H9 (cell line): ENCODE measurements around the gene PDE6H. TPM values are rescaled to one million over a fixed set of nuclear protein-coding genes. Genes with fewer than 3 reads are reported as not detected.

Experiments used
- DNase-seq: peaks from one replicate; pipeline ENCODE4 v3.0.0-alpha.2; 2017
- H2AFZ ChIP-seq: one replicate; pipeline ENCODE4 v1.6.1; 2013; ENCODE audit warnings: mild to moderate bottlenecking, low read length, control low read depth, moderate library complexity
- H2AK5ac ChIP-seq: 2 replicates; pipeline ENCODE4 v1.6.1; 2013; ENCODE audit warnings: low read length, control low read depth, mixed read lengths; ENCODE audit not compliant: insufficient read length
- H2BK120ac ChIP-seq: one replicate; pipeline ENCODE4 v1.6.1; 2013; ENCODE audit warnings: low read depth, mild to moderate bottlenecking, low read length, control low read depth, inconsistent platforms; ENCODE audit not compliant: poor library complexity, severe bottlenecking
- H2BK12ac ChIP-seq: 2 replicates; pipeline ENCODE4 v1.6.1; 2013; ENCODE audit warnings: low read length, control low read depth, mixed read lengths, low read depth; ENCODE audit not compliant: insufficient read length
- H2BK15ac ChIP-seq: 2 replicates; pipeline ENCODE4 v1.6.1; 2013; ENCODE audit warnings: low read depth, low read length, control low read depth
- H2BK20ac ChIP-seq: one replicate; pipeline ENCODE4 v1.6.1; 2013; ENCODE audit warnings: low read depth, mild to moderate bottlenecking, low read length, control low read depth, inconsistent platforms; ENCODE audit not compliant: poor library complexity, severe bottlenecking
- H2BK5ac ChIP-seq: 2 replicates; pipeline ENCODE4 v1.6.1; 2013; ENCODE audit warnings: low read length, control low read depth, mixed read lengths; ENCODE audit not compliant: insufficient read length
- H3K14ac ChIP-seq: 2 replicates; pipeline ENCODE4 v1.6.1; 2013; ENCODE audit warnings: low read length, control low read depth; ENCODE audit not compliant: insufficient read depth
- H3K18ac ChIP-seq: 2 replicates; pipeline ENCODE4 v1.6.1; 2013; ENCODE audit warnings: low read depth, mild to moderate bottlenecking, mixed read lengths, low read length, control low read depth; ENCODE audit not compliant: insufficient read length
- H3K23ac ChIP-seq: 2 replicates; pipeline ENCODE4 v1.6.1; 2013; ENCODE audit warnings: low read length, control low read depth, mixed read lengths, low read depth; ENCODE audit not compliant: insufficient read length
- H3K23me2 ChIP-seq: 2 replicates; pipeline ENCODE4 v1.6.1; 2013; ENCODE audit warnings: low read depth, mild to moderate bottlenecking, mixed read lengths, low read length, control low read depth; ENCODE audit not compliant: insufficient read length, poor library complexity, severe bottlenecking
- H3K27ac ChIP-seq: 2 replicates; pipeline ENCODE4 v1.5.1; 2013; ENCODE audit warnings: low read length, control low read depth, mixed read lengths, low read depth; ENCODE audit not compliant: insufficient read length
- H3K27me3 ChIP-seq: 2 replicates; pipeline ENCODE4 v1.6.1; 2013; ENCODE audit warnings: low read length, control low read depth, inconsistent platforms; ENCODE audit not compliant: insufficient read depth
- H3K4ac ChIP-seq: 2 replicates; pipeline ENCODE4 v1.6.1; 2013; ENCODE audit warnings: low read depth, mild to moderate bottlenecking, control low read depth, inconsistent platforms, low read length, moderate library complexity
- H3K4me1 ChIP-seq: 2 replicates; pipeline ENCODE4 v1.6.1; 2013; ENCODE audit warnings: low read length, control low read depth, inconsistent platforms; ENCODE audit not compliant: insufficient read depth
- H3K4me2 ChIP-seq: 2 replicates; pipeline ENCODE4 v1.6.1; 2013; ENCODE audit warnings: low read length, control low read depth, mixed read lengths; ENCODE audit not compliant: insufficient read length, insufficient read depth
- H3K56ac ChIP-seq: 2 replicates; pipeline ENCODE4 v1.6.1; 2013; ENCODE audit warnings: low read depth, mild to moderate bottlenecking, mixed read lengths, low read length, control low read depth; ENCODE audit not compliant: insufficient read length
- H3K79me1 ChIP-seq: 2 replicates; pipeline ENCODE4 v1.6.1; 2013; ENCODE audit warnings: low read depth, mild to moderate bottlenecking, moderate library complexity, low read length, control low read depth, inconsistent platforms; ENCODE audit not compliant: insufficient read depth, poor library complexity, severe bottlenecking
- H3K79me2 ChIP-seq: 2 replicates; pipeline ENCODE4 v1.6.1; 2013; ENCODE audit warnings: low read length, control low read depth, inconsistent platforms; ENCODE audit not compliant: insufficient read depth
- H3K9ac ChIP-seq: 2 replicates; pipeline ENCODE4 v1.6.1; 2013; ENCODE audit warnings: low read length, control low read depth, mixed read lengths; ENCODE audit not compliant: insufficient read length; ENCODE audit errors: extremely low read depth
- H3K9me3 ChIP-seq: one replicate; pipeline ENCODE4 v1.6.1; 2013; ENCODE audit warnings: low read depth, low read length, inconsistent platforms; ENCODE audit not compliant: control insufficient read depth
- H3T11ph ChIP-seq: one replicate; pipeline ENCODE4 v1.6.1; 2013; ENCODE audit warnings: mild to moderate bottlenecking, low read length, control low read depth, inconsistent platforms
- H4K20me1 ChIP-seq: one replicate; pipeline ENCODE4 v1.6.1; 2013; ENCODE audit not compliant: control insufficient read depth, insufficient read length, insufficient read depth
- H4K5ac ChIP-seq: 2 replicates; pipeline ENCODE4 v1.6.1; 2013; ENCODE audit warnings: low read depth, mild to moderate bottlenecking, mixed read lengths, low read length, control low read depth; ENCODE audit not compliant: insufficient read length
- H4K8ac ChIP-seq: replicated peaks from 2 replicates; pipeline ENCODE4 v1.6.1; 2013; ENCODE audit warnings: low read length, control low read depth, mixed read lengths, low read depth; ENCODE audit not compliant: insufficient read length
- H4K91ac ChIP-seq: 2 replicates; pipeline ENCODE4 v1.6.1; 2013; ENCODE audit warnings: low read depth, mild to moderate bottlenecking, moderate library complexity, mixed read lengths, low read length, control low read depth; ENCODE audit not compliant: insufficient read length
- H3K27ac Mint-ChIP-seq, 3 experiments: 2 replicates in 2 of 3; 3 replicates in 1 of 3; pipeline ENCODE4 v1.8.0; 2020 to 2021; ENCODE audit warnings: mixed read lengths in 3 of 3, mild to moderate bottlenecking in 1 of 3, moderate library complexity in 1 of 3
- H3K27me3 Mint-ChIP-seq: 2 replicates; pipeline ENCODE4 v1.8.0; 2021; ENCODE audit warnings: low read depth, mild to moderate bottlenecking, moderate library complexity, mixed read lengths
- H3K36me3 Mint-ChIP-seq, 3 experiments: 2 replicates in 2 of 3; 3 replicates in 1 of 3; pipeline ENCODE4 v1.8.0; 2020 to 2021; ENCODE audit warnings: low read depth in 3 of 3, mixed read lengths in 3 of 3; ENCODE audit not compliant: insufficient read depth in 1 of 3
- H3K4me1 Mint-ChIP-seq, 2 experiments: 2 replicates each; pipeline ENCODE4 v1.8.0; 2020; ENCODE audit warnings: mixed read lengths in 2 of 2
- H3K4me3 Mint-ChIP-seq, 2 experiments: 2 replicates in 1 of 2; 3 replicates in 1 of 2; pipeline ENCODE4 v1.8.0; 2020 to 2021; ENCODE audit warnings: mild to moderate bottlenecking in 2 of 2, mixed read lengths in 2 of 2, moderate library complexity in 1 of 2
- H3K9me3 Mint-ChIP-seq, 2 experiments: 2 replicates in 1 of 2; 3 replicates in 1 of 2; pipeline ENCODE4 v1.8.0; 2020; ENCODE audit warnings: mild to moderate bottlenecking in 2 of 2, mixed read lengths in 2 of 2, moderate library complexity in 1 of 2
- WGBS: extraction: QIAGEN DNeasy Blood & Tissue Kit; methylation state at CpG from one replicate; pipeline ENCODE4 v1.1.7; 2013; ENCODE audit warnings: missing lambda C conversion rate, low lambda C conversion rate, mixed read lengths; ENCODE audit not compliant: insufficient read length; ENCODE audit errors: extremely low coverage; 5-methylcytosine and 5-hydroxymethylcytosine counted together
- total RNA-seq: library from RNA; stranded (reverse); gene quantifications from 2 replicates; pipeline ENCODE4 v1.2.1, GENCODE V29; 2021
- TF ChIP-seq, protein P1 (sequence below): fragments of 200-600 bp; sonication (generic); conservative IDR thresholded peaks from 3 replicates; pipeline ENCODE4 v1.8.0; 2021; ENCODE audit warnings: antibody characterized with exemption, mild to moderate bottlenecking

The PDE6H gene
- total RNA-seq, 1 experiment from 2014 or later: not detected

DNA sequence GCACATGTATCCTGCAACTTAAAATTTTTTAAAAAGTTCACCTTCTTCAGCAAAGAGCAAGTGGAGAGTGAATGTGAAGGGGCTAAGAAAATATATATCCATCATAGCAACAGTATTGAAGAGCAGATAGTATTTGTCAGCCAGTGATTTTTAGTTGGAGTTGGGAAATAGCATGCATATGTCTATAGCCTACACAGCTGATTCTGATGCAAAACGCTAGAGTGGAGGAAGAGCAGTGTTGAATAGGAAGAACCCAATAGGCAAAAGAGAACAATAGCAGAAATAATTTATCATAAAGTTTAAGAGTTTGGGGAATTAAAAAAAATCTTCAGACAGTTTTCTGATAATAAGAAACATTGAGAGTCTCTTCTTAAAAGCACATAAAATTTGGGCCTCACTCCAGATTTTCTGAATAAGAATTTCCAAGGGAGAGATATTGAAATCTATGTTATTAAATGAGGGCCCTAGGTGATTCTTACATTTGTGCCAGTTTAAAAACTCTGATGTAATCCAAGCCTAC lies 12.0 kb downstream of the PDE6H start:
- H3K79me1 ChIP-seq: no peaks in the 10 kb centered on the region
- no peaks in the 10 kb centered on the region for H4K20me1 ChIP-seq
- H3K9ac ChIP-seq: no peak overlapping the region
- H3K4me2 ChIP-seq: no peak overlapping the region
- no peak overlapping the region for H4K8ac ChIP-seq
- TF ChIP-seq, protein P1, sequence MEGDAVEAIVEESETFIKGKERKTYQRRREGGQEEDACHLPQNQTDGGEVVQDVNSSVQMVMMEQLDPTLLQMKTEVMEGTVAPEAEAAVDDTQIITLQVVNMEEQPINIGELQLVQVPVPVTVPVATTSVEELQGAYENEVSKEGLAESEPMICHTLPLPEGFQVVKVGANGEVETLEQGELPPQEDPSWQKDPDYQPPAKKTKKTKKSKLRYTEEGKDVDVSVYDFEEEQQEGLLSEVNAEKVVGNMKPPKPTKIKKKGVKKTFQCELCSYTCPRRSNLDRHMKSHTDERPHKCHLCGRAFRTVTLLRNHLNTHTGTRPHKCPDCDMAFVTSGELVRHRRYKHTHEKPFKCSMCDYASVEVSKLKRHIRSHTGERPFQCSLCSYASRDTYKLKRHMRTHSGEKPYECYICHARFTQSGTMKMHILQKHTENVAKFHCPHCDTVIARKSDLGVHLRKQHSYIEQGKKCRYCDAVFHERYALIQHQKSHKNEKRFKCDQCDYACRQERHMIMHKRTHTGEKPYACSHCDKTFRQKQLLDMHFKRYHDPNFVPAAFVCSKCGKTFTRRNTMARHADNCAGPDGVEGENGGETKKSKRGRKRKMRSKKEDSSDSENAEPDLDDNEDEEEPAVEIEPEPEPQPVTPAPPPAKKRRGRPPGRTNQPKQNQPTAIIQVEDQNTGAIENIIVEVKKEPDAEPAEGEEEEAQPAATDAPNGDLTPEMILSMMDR: no peak
- H2AK5ac ChIP-seq: no peak overlapping the region
- no peak overlapping the region for H3K18ac ChIP-seq
- no peak overlapping the region for H3T11ph ChIP-seq
- Mint-ChIP-seq H3K27me3 (no peaks in the 10 kb centered on the region), H3K4me3 (no peak overlapping the region), H3K4me1 (no peaks in the 10 kb centered on the region), H3K27ac (no peak overlapping the region), H3K9me3 (peaks cover 0 to 2% of the 10 kb centered on the region in 2 experiments; a peak in 2 of 5 replicates), H3K36me3 (no peaks in the 10 kb centered on the region)
- H4K91ac ChIP-seq: no peak overlapping the region
- H2AFZ ChIP-seq: no peak overlapping the region
- H3K27ac ChIP-seq: no peak overlapping the region
- no peaks in the 10 kb centered on the region for H3K4me1 ChIP-seq
- H3K14ac ChIP-seq: no peak overlapping the region
- no peaks in the 10 kb centered on the region for H3K23me2 ChIP-seq
- H2BK120ac ChIP-seq: no peak overlapping the region
- no peak overlapping the region for H2BK15ac ChIP-seq
- H3K4ac ChIP-seq: no peak overlapping the region
- H3K56ac ChIP-seq: no peak overlapping the region
- no peak for DNase-seq
- no peaks in the 10 kb centered on the region for H3K9me3 ChIP-seq
- no peak overlapping the region for H4K5ac ChIP-seq
- no peaks in the 10 kb centered on the region for H3K79me2 ChIP-seq
- H2BK5ac ChIP-seq: no peak overlapping the region
- H3K27me3 ChIP-seq: no peaks in the 10 kb centered on the region
- no peak overlapping the region for H2BK12ac ChIP-seq
- WGBS: no CpG with 5 or more reads among the region's 1 CpG
- no peak overlapping the region for H2BK20ac ChIP-seq
- H3K23ac ChIP-seq: no peak overlapping the region
